GM12878 (cell line): Measurements from ENCODE around the gene LIF. TPM values are rescaled to one million over a fixed set of nuclear protein-coding genes. Genes with fewer than 3 reads are reported as not detected.
"Not testable (repeated sequence)": the region's sequence is repeated elsewhere in the genome, so short reads cannot be mapped to it uniquely, and the experiment has no call there.

Source experiments
- ATAC-seq: fragments of 200-7000 bp; cut with Tn5 transposase; 3 replicates; pipeline ENCODE4 v1.9.1; 2020; ENCODE audit warnings: mild to moderate bottlenecking, moderate library complexity
- BruUV-seq: library from RNA; stranded (reverse); fragments of 400-500 nt; replicated peaks from 2 replicates; lab custom pipeline; 2021; lab: Mats Ljungman, UMichigan
- CTCF ChIA-PET: fragments of 300-600 bp; sonication (Branson Sonifier 250); formaldehyde crosslinking; extraction: SDS; loops from one replicate; lab custom pipeline; 2021; ENCODE audit warnings: inconsistent platforms; lab: Yijun Ruan, JAX
- POLR2A ChIA-PET: fragments of 350-600 bp; formaldehyde crosslinking; extraction: SDS; loops from one replicate; lab custom pipeline; 2021; ENCODE audit warnings: inconsistent platforms; lab: Charles Lee
- RAD21 ChIA-PET: fragments of 300-600 bp; sonication (Branson Sonifier 250); formaldehyde crosslinking; loops from one replicate; lab custom pipeline; 2023; ENCODE audit warnings: antibody characterized with exemption; ENCODE audit not compliant: unreplicated experiment; lab: Charles Lee
- SMC1A ChIA-PET: fragments of 300-600 bp; sonication (Branson Sonifier 250); formaldehyde crosslinking; loops from one replicate; lab custom pipeline; 2023; ENCODE audit not compliant: unreplicated experiment, uncharacterized antibody; lab: Charles Lee
- DNase-seq: peaks from one replicate; pipeline ENCODE4 v3.0.0-alpha.2; 2011; ENCODE audit warnings: low read depth, low spot score
- FAIRE-seq: peaks from 3 replicates; lab custom pipeline; 2011; peaks lifted over from hg19 to GRCh38; lab: Jason Lieb, UNC
- H2AFZ ChIP-seq: 2 replicates; pipeline ENCODE4 v1.6.0; 2011; ENCODE audit warnings: low read depth, low read length, control low read depth; ENCODE audit not compliant: control insufficient read depth
- H3K27ac ChIP-seq: 2 replicates; pipeline ENCODE4 v1.5.1; 2011; ENCODE audit warnings: control low read depth; ENCODE audit not compliant: control insufficient read depth, insufficient read depth
- H3K27me3 ChIP-seq, 2 experiments: replicated peaks in 1 of 2; 2 replicates each; pipeline versions ENCODE4 v1.6.0 to v1.6.1; 2011; ENCODE audit warnings: low read length in 1 of 2; ENCODE audit not compliant: control insufficient read depth in 2 of 2, insufficient read depth in 2 of 2
- H3K36me3 ChIP-seq, 2 experiments: 2 replicates each; pipeline ENCODE4 v1.5.1; 2011; ENCODE audit warnings: low read length in 1 of 2; ENCODE audit not compliant: control insufficient read depth in 2 of 2, insufficient read depth in 2 of 2
- H3K4me1 ChIP-seq: 2 replicates; pipeline ENCODE4 v1.6.1; 2011; ENCODE audit warnings: mild to moderate bottlenecking, low read length, moderate library complexity, mixed read lengths; ENCODE audit not compliant: control insufficient read depth, insufficient read depth
- H3K4me2 ChIP-seq: 2 replicates; pipeline ENCODE4 v1.6.0; 2011; ENCODE audit warnings: control low read depth; ENCODE audit not compliant: control insufficient read depth, insufficient read depth
- H3K4me3 ChIP-seq: fragments of 200-600 bp; sonication (generic); 2 replicates; pipeline ENCODE4 v1.5.1; 2016
- H3K79me2 ChIP-seq: 2 replicates; pipeline ENCODE4 v1.6.0; 2011; ENCODE audit warnings: low read length; ENCODE audit not compliant: control insufficient read depth, insufficient read depth
- H3K9ac ChIP-seq: 2 replicates; pipeline ENCODE4 v1.8.0; 2011; ENCODE audit warnings: low read length, control low read depth, mixed read lengths; ENCODE audit not compliant: control insufficient read depth, insufficient read depth
- H3K9me3 ChIP-seq: replicated peaks from 3 replicates; pipeline ENCODE4 v1.5.1; 2011; ENCODE audit warnings: mild to moderate bottlenecking, low read length; ENCODE audit not compliant: control insufficient read depth, insufficient read depth
- H4K20me1 ChIP-seq: 2 replicates; pipeline ENCODE4 v1.6.0; 2011; ENCODE audit not compliant: control insufficient read depth, insufficient read depth
- EGR1 ChIP-seq, 2 experiments: IDR thresholded peaks; 1 replicate in 1 of 2; 2 replicates in 1 of 2; pipeline ENCODE4 v1.6.1; 2011 to 2012; ENCODE audit warnings: low read depth in 2 of 2, low read length in 2 of 2, borderline replicate concordance in 1 of 2, mild to moderate bottlenecking in 1 of 2, moderate library complexity in 1 of 2
- HDGF ChIP-seq: fragments of 450-650 bp; IDR thresholded peaks from 2 replicates; pipeline ENCODE4 v1.6.1; 2016; ENCODE audit warnings: antibody characterized with exemption
- MTA2 ChIP-seq: fragments of 450-650 bp; IDR thresholded peaks from 2 replicates; pipeline ENCODE4 v1.6.1; 2016; ENCODE audit warnings: low read depth, mild to moderate bottlenecking, moderate library complexity
- NRF1 ChIP-seq: conservative IDR thresholded peaks from 2 replicates; pipeline ENCODE4 v1.6.1; 2011; ENCODE audit warnings: mild to moderate bottlenecking, low read depth, low read length, improper control_type of control experiment
- WGBS: methylation state at CpG from one replicate; pipeline ENCODE4 v1.1.6; 2016; ENCODE audit warnings: low lambda C conversion rate; ENCODE audit not compliant: insufficient replicate concordance, insufficient coverage; ENCODE audit errors: missing lambda C conversion rate; 5-methylcytosine and 5-hydroxymethylcytosine counted together
- in situ Hi-C: fragments of 300-500 bp; cut with MboI; formaldehyde crosslinking; loops from 9 replicates; pipeline ENCODE4 v1.14.3; 2018; ENCODE audit warnings: mixed read lengths
- intact Hi-C: fragments of 100-400 bp; cut with micrococcal nuclease; formaldehyde crosslinking; loops from one replicate; pipeline ENCODE4 v1.14.2; 2022; ENCODE audit not compliant: unreplicated experiment
- polyA plus RNA-seq, 11 experiments: library from polyadenylated mRNA; depleted of rRNA in 4 of 11; unstranded in 6 of 11; stranded (reverse) in 5 of 11; fragments of >200 nt; fragmentation: Nextera tagmentation in 4 of 11; fragmentation: Illumina TruSeq in 1 of 11; extraction: Ambion mirVana in 4 of 11; extraction: Trizol in 1 of 11; gene quantifications; 1 replicate in 1 of 11; 2 replicates in 10 of 11; pipeline versions ENCODE4 v1.2.1 to v1.2.3, GENCODE V29; 2011 to 2016; ENCODE audit warnings: inconsistent platforms in 2 of 11, missing spikeins in 2 of 11, low read depth in 1 of 11
- total RNA-seq, 4 experiments: library from RNA; depleted of rRNA in 3 of 4; stranded (reverse); fragments of >200 nt in 3 of 4; fragmentation: Illumina TruSeq in 1 of 4; extraction: Trizol in 1 of 4; gene quantifications; 2 replicates each; pipeline versions ENCODE4 v1.2.1 to v1.2.3, GENCODE V29; 2013 to 2021
- TF ChIP-seq, protein P1 (sequence below): fragments of 450-650 bp; IDR thresholded peaks from 2 replicates; pipeline ENCODE4 v1.6.1; 2017; ENCODE audit warnings: mild to moderate bottlenecking, moderate library complexity

Gene LIF
- total and polyA plus RNA-seq, 10 of the 15 experiments (the other 5 are each of a cell fraction or from before 2014, with no cell fraction given): 0.05 to 3.4 (median 0.97) TPM

DNA sequence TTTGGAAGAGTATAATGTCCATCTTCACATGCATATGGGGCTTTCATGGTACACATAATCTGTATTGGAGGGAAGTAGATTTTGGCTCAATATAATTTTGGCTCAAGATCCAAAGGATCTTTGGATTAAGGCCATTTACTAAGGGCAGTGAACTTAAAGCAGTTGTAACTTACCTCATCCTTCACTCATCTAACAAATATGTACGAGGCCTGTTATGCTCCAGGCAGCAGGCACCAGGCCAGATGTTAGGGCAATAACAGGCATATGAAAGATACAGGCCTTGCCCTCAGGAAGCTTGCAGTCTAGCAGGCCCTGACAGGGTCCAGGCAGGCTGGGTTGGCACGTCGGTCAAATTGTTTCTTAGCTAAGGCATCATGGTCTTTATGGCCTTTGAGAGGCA lies 44.6 kb downstream of the LIF start:
- RAD21 ChIA-PET: no interaction called here
- peaks cover 5% of the 10 kb centered on the region for H3K4me1 ChIP-seq
- 45% methylated on average over 3 of the region's 3 CpGs for WGBS
- no peaks in the 10 kb centered on the region for H4K20me1 ChIP-seq
- H3K27ac ChIP-seq: no peak overlapping the region
- no peaks in the 10 kb centered on the region for H3K9me3 ChIP-seq
- no peaks in the 10 kb centered on the region for H3K79me2 ChIP-seq
- no peak overlapping the region for H3K4me2 ChIP-seq
- BruUV-seq: no TSS peak
- H3K4me3 ChIP-seq: no peak overlapping the region
- intact Hi-C loops: no loop called here
- no peak for DNase-seq
- POLR2A ChIA-PET: no interaction called here
- no peak overlapping the region for H2AFZ ChIP-seq
- SMC1A ChIA-PET: interaction anchor here (0.7 kb wide), 1 partner anchor 32 kb away, joined by 3 read pairs; no protein-coding TSS in a partner anchor
- H3K9ac ChIP-seq: no peak overlapping the region
- no peak for TF ChIP-seq HDGF
- TF ChIP-seq, protein P1, sequence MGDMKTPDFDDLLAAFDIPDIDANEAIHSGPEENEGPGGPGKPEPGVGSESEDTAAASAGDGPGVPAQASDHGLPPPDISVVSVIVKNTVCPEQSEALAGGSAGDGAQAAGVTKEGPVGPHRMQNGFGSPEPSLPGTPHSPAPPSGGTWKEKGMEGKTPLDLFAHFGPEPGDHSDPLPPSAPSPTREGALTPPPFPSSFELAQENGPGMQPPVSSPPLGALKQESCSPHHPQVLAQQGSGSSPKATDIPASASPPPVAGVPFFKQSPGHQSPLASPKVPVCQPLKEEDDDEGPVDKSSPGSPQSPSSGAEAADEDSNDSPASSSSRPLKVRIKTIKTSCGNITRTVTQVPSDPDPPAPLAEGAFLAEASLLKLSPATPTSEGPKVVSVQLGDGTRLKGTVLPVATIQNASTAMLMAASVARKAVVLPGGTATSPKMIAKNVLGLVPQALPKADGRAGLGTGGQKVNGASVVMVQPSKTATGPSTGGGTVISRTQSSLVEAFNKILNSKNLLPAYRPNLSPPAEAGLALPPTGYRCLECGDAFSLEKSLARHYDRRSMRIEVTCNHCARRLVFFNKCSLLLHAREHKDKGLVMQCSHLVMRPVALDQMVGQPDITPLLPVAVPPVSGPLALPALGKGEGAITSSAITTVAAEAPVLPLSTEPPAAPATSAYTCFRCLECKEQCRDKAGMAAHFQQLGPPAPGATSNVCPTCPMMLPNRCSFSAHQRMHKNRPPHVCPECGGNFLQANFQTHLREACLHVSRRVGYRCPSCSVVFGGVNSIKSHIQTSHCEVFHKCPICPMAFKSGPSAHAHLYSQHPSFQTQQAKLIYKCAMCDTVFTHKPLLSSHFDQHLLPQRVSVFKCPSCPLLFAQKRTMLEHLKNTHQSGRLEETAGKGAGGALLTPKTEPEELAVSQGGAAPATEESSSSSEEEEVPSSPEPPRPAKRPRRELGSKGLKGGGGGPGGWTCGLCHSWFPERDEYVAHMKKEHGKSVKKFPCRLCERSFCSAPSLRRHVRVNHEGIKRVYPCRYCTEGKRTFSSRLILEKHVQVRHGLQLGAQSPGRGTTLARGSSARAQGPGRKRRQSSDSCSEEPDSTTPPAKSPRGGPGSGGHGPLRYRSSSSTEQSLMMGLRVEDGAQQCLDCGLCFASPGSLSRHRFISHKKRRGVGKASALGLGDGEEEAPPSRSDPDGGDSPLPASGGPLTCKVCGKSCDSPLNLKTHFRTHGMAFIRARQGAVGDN: no peak
- TF ChIP-seq EGR1 (IDR thresholded peaks at IDR 0.05; ENCODE audit: borderline replicate concordance in 1 of 2, low read depth in 2 of 2, low read length in 2 of 2): no peak
- no peak for TF ChIP-seq NRF1
- no peak for TF ChIP-seq MTA2
- TF ChIP-seq, all 136 proteins: peak for 0
- in situ Hi-C loops: no loop called here
- FAIRE-seq: no peak
- no peak for ATAC-seq
- Histone ChIP-seq H3K36me3 (no peaks in the 10 kb centered on the region), H3K27me3 (no peaks in the 10 kb centered on the region)
- CTCF ChIA-PET: interaction anchor here (1.3 kb wide), 1 partner anchor 54 kb away, joined by 4 read pairs; no protein-coding TSS in a partner anchor

DNA sequence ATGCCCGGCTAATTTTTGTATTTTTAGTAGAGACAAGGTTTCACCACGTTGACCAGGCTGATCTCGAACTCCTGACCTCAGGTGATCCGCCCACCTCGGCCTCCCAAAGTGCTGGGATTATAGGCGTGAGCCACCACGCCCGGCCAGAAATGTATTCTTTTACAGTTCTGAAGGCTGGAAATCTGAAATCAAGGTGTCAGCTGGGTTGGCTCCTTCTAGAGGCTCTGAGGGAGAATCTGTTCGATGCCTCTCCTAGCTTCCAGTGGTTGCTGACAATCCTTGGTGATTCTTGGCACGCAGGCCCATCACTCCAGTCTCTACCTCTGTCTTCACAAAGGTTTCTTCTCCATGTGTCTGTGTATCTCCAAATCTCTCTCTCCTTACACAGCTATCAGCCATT lies 45.7 kb downstream of the LIF start:
- H3K27ac ChIP-seq, POLR2A ChIA-PET, H4K20me1 ChIP-seq, in situ Hi-C loops, intact Hi-C loops, H2AFZ ChIP-seq, H3K9me3 ChIP-seq, FAIRE-seq, BruUV-seq, DNase-seq, H3K27me3 ChIP-seq, H3K4me2 ChIP-seq, SMC1A ChIA-PET, H3K9ac ChIP-seq, H3K4me3 ChIP-seq, H3K36me3 ChIP-seq, ATAC-seq, H3K79me2 ChIP-seq, RAD21 ChIA-PET: not testable (repeated sequence)
- H3K4me1 ChIP-seq: peaks cover 15% of the 10 kb centered on the region
- CTCF ChIA-PET: interaction anchor here (0.5 to 0.9 kb wide), 2 partner anchors 53 to 87 kb away, joined by 3 read pairs; no protein-coding TSS in a partner anchor
- WGBS: 66% methylated on average over 10 of the region's 10 CpGs
